Neuronal stem cell (in vitro differentiated cells): ENCODE data around the gene CFAP300.

Source experiments
- DNase-seq: peaks from one replicate; pipeline ENCODE4 v3.0.0-alpha.2; 2013; ENCODE audit warnings: low spot score
- H2AFZ ChIP-seq: one replicate; pipeline ENCODE4 v1.6.1; 2013; ENCODE audit warnings: mild to moderate bottlenecking, low read length, inconsistent platforms
- H2AK5ac ChIP-seq: 2 replicates; pipeline ENCODE4 v1.6.1; 2013; ENCODE audit warnings: low read depth, mild to moderate bottlenecking, inconsistent platforms, low read length, moderate library complexity, mixed read lengths
- H2BK120ac ChIP-seq: 2 replicates; pipeline ENCODE4 v1.6.1; 2013; ENCODE audit warnings: low read depth, mild to moderate bottlenecking, inconsistent platforms, low read length, moderate library complexity, mixed read lengths
- H2BK12ac ChIP-seq: one replicate; pipeline ENCODE4 v1.6.1; 2013; ENCODE audit warnings: low read length, inconsistent platforms
- H2BK15ac ChIP-seq: 2 replicates; pipeline ENCODE4 v1.6.1; 2013; ENCODE audit warnings: mild to moderate bottlenecking, low read length, inconsistent platforms, mixed read lengths
- H2BK5ac ChIP-seq: one replicate; pipeline ENCODE4 v1.6.1; 2013; ENCODE audit warnings: inconsistent platforms, mild to moderate bottlenecking, low read length, moderate library complexity
- H3K14ac ChIP-seq: one replicate; pipeline ENCODE4 v1.6.1; 2013; ENCODE audit warnings: low read length, inconsistent platforms
- H3K18ac ChIP-seq: 2 replicates; pipeline ENCODE4 v1.6.1; 2013; ENCODE audit warnings: low read length, inconsistent platforms
- H3K23ac ChIP-seq: 2 replicates; pipeline ENCODE4 v1.6.1; 2013; ENCODE audit warnings: low read depth, mild to moderate bottlenecking, mixed read lengths, low read length, inconsistent platforms; ENCODE audit not compliant: poor library complexity
- H3K27ac ChIP-seq: replicated peaks from 3 replicates; pipeline ENCODE4 v1.5.1; 2013; ENCODE audit warnings: low read length, inconsistent platforms
- H3K27me3 ChIP-seq, 3 experiments: 2 replicates each; pipeline ENCODE4 v1.6.1; 2013; ENCODE audit warnings: low read length in 3 of 3, mild to moderate bottlenecking in 2 of 3, inconsistent platforms in 1 of 3, low read depth in 1 of 3, mixed read lengths in 1 of 3, moderate library complexity in 1 of 3; ENCODE audit not compliant: control insufficient read depth in 3 of 3, insufficient read depth in 3 of 3
- H3K36me3 ChIP-seq, 2 donors: replicated peaks in 1 of 2; 2 replicates each; pipeline ENCODE4 v1.6.1; 2013; ENCODE audit warnings: low read length in 2 of 2; ENCODE audit not compliant: control insufficient read depth in 2 of 2, insufficient read depth in 2 of 2
- H3K4ac ChIP-seq: 2 replicates; pipeline ENCODE4 v1.6.1; 2013; ENCODE audit warnings: inconsistent platforms, mild to moderate bottlenecking, low read length, moderate library complexity
- H3K4me1 ChIP-seq, 2 donors: 1 replicate in 1 of 2; 2 replicates in 1 of 2; pipeline ENCODE4 v1.6.1; 2013; ENCODE audit warnings: low read length in 2 of 2, low read depth in 1 of 2; ENCODE audit not compliant: control insufficient read depth in 2 of 2, insufficient read depth in 1 of 2
- H3K4me2 ChIP-seq: one replicate; pipeline ENCODE4 v1.6.1; 2013; ENCODE audit warnings: mild to moderate bottlenecking, low read length, inconsistent platforms; ENCODE audit not compliant: insufficient read depth, poor library complexity, severe bottlenecking
- H3K4me3 ChIP-seq, 2 donors: 2 replicates each; pipeline ENCODE4 v1.5.1; 2013; ENCODE audit warnings: low read length in 2 of 2, mild to moderate bottlenecking in 2 of 2, inconsistent platforms in 1 of 2, moderate library complexity in 1 of 2
- H3K79me1 ChIP-seq: one replicate; pipeline ENCODE4 v1.6.1; 2013; ENCODE audit warnings: low read depth, mild to moderate bottlenecking, inconsistent platforms, low read length, moderate library complexity
- H3K9ac ChIP-seq: one replicate; pipeline ENCODE4 v1.6.1; 2013; ENCODE audit warnings: mild to moderate bottlenecking, low read depth, low read length, inconsistent platforms; ENCODE audit not compliant: poor library complexity
- H3K9me3 ChIP-seq, 2 donors: replicated peaks in 1 of 2; 2 replicates each; pipeline versions ENCODE3 to v1.6.1; 2013; ENCODE audit warnings: low read length in 2 of 2, mild to moderate bottlenecking in 2 of 2, inconsistent platforms in 1 of 2, low read depth in 1 of 2, mixed read lengths in 1 of 2, moderate library complexity in 1 of 2; ENCODE audit not compliant: control insufficient read depth in 2 of 2, insufficient read depth in 1 of 2
- H4K8ac ChIP-seq: one replicate; pipeline ENCODE4 v1.6.1; 2013; ENCODE audit warnings: low read depth, mild to moderate bottlenecking, inconsistent platforms, low read length, moderate library complexity
- H4K91ac ChIP-seq: one replicate; pipeline ENCODE4 v1.6.1; 2013; ENCODE audit warnings: low read length, low read depth, mild to moderate bottlenecking, inconsistent platforms; ENCODE audit not compliant: poor library complexity
- WGBS, 2 donors: extraction: QIAGEN DNeasy Blood & Tissue Kit; methylation state at CpG; one replicate each; pipeline ENCODE4 v1.1.7; 2013; ENCODE audit warnings: missing lambda C conversion rate in 2 of 2, mixed read lengths in 1 of 2; ENCODE audit not compliant: insufficient read length in 2 of 2, insufficient replicate concordance in 1 of 2; ENCODE audit errors: extremely low coverage in 2 of 2; 5-methylcytosine and 5-hydroxymethylcytosine counted together

CFAP300 gene

DNA sequence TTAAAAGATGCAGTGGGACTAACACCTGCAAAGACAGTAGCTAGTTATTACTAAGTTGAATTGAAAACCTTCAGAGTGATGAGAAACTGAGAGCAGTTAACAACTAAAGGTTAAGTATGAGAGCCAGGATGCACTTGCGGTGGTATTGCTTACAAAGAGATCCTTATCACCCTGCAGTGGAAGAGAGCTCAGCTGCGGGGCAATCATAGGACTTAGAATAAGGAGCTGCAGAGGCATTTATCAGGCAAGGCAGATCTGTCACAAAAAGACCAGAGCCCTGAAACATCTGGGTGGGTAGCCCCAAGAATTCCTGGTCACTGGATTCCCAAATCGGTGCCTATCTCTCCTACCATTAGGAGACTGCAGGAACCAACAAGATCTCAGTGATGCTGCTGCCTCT, 34.3 kb upstream of the CFAP300 start:
- H3K36me3 ChIP-seq = no peaks in the 10 kb centered on the region
- peaks cover 0 to 4% of the 10 kb centered on the region in 2 donors for H3K4me1 ChIP-seq
- no peak overlapping the region for H2BK12ac ChIP-seq
- H2AK5ac ChIP-seq = no peak overlapping the region
- no peaks in the 10 kb centered on the region for H3K79me1 ChIP-seq
- H2BK15ac ChIP-seq = no peak overlapping the region
- H3K4ac ChIP-seq = no peak overlapping the region
- H3K18ac ChIP-seq = no peak overlapping the region
- H3K14ac ChIP-seq = no peak overlapping the region
- H3K27ac ChIP-seq = no peak overlapping the region
- no peak overlapping the region for H4K91ac ChIP-seq
- no peak overlapping the region for H3K23ac ChIP-seq
- H3K27me3 ChIP-seq = peaks cover 0 to 10% (median 0%) of the 10 kb centered on the region in 3 experiments
- no peaks in the 10 kb centered on the region for H3K9me3 ChIP-seq
- WGBS, 2 donors = no CpG with 5 or more reads among the region's 3 CpGs
- no peak for DNase-seq
- H3K9ac ChIP-seq = no peak overlapping the region
- no peak overlapping the region for H2BK120ac ChIP-seq
- no peak overlapping the region for H2BK5ac ChIP-seq
- H3K4me2 ChIP-seq = no peak overlapping the region
- H2AFZ ChIP-seq = no peak overlapping the region
- H4K8ac ChIP-seq = no peak overlapping the region
- H3K4me3 ChIP-seq = no peak overlapping the region

DNA sequence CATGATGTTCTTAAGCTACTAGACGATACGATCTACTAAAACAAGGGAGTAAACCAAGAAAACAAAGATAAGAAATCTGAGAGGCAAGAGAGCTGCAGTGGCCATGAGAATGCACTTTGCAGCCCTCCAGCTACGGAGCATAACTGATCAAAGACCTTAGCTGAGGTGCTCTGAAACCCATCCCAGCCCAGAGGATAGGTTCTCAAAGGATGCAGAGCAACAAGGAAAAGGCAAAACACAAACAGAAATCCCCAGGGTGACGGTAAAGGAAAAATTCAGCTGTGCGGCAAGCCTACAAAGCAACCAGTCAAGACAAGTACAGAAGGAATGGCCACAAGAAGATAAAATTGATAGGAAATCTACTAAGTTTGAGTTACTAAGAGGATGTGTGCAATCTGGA, 32.5 kb upstream of the CFAP300 start:
- no peak overlapping the region for H3K4me3 ChIP-seq
- peaks cover 0 to 4% of the 10 kb centered on the region in 2 donors for H3K4me1 ChIP-seq
- peaks cover 0 to 10% (median 0%) of the 10 kb centered on the region in 3 experiments for H3K27me3 ChIP-seq
- H4K91ac ChIP-seq = no peak overlapping the region
- H3K9ac ChIP-seq = no peak overlapping the region
- no peaks in the 10 kb centered on the region for H3K9me3 ChIP-seq
- no peak for DNase-seq
- H3K36me3 ChIP-seq = no peaks in the 10 kb centered on the region
- no peak overlapping the region for H3K4ac ChIP-seq
- H2BK120ac ChIP-seq = no peak overlapping the region
- no peak overlapping the region for H2BK15ac ChIP-seq
- no peak overlapping the region for H2AK5ac ChIP-seq
- H3K4me2 ChIP-seq = no peak overlapping the region
- H3K23ac ChIP-seq = no peak overlapping the region
- no peak overlapping the region for H2BK12ac ChIP-seq
- H2AFZ ChIP-seq = no peak overlapping the region
- H3K18ac ChIP-seq = no peak overlapping the region
- no peak overlapping the region for H3K14ac ChIP-seq
- no peak overlapping the region for H3K27ac ChIP-seq
- no peak overlapping the region for H2BK5ac ChIP-seq
- WGBS, 2 donors = no CpG with 5 or more reads among the region's 5 CpGs
- no peaks in the 10 kb centered on the region for H3K79me1 ChIP-seq
- no peak overlapping the region for H4K8ac ChIP-seq

DNA sequence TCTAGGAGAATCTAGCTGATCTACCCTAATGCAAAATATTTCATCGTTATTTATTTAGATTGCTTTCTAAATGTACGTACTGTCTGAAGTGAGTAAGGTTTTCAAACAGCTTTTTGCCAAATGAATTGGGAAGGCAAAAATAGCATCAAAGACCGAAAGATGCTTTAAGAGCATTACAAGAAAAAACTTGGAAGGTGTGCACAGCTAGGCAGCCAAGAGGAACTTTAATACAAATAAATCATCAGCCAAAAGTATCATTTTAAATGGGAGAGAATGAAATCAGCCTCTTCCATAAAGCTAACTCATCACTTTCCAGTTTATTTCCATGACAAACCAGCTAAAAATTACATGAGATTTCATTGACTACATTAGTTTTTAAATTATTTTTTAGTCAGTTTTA, 30.2 kb upstream of the CFAP300 start:
- H2BK15ac ChIP-seq = no peak overlapping the region
- H3K14ac ChIP-seq = no peak overlapping the region
- H3K18ac ChIP-seq = no peak overlapping the region
- H4K91ac ChIP-seq = no peak overlapping the region
- H3K4me1 ChIP-seq = no peaks in the 10 kb centered on the region
- no peaks in the 10 kb centered on the region for H3K36me3 ChIP-seq
- H3K79me1 ChIP-seq = no peaks in the 10 kb centered on the region
- no peak overlapping the region for H2BK120ac ChIP-seq
- no peak overlapping the region for H2BK12ac ChIP-seq
- no peak overlapping the region for H4K8ac ChIP-seq
- no peak overlapping the region for H3K9ac ChIP-seq
- H3K9me3 ChIP-seq = no peaks in the 10 kb centered on the region
- no peak overlapping the region for H2AK5ac ChIP-seq
- H3K4me2 ChIP-seq = no peak overlapping the region
- no peak overlapping the region for H2BK5ac ChIP-seq
- no peak overlapping the region for H3K27ac ChIP-seq
- H2AFZ ChIP-seq = no peak overlapping the region
- no CpG with 5 or more reads among the region's 3 CpGs for WGBS, 2 donors
- no peak overlapping the region for H3K4ac ChIP-seq
- H3K4me3 ChIP-seq = no peak overlapping the region
- H3K27me3 ChIP-seq = no peaks in the 10 kb centered on the region
- DNase-seq = no peak
- H3K23ac ChIP-seq = no peak overlapping the region

DNA sequence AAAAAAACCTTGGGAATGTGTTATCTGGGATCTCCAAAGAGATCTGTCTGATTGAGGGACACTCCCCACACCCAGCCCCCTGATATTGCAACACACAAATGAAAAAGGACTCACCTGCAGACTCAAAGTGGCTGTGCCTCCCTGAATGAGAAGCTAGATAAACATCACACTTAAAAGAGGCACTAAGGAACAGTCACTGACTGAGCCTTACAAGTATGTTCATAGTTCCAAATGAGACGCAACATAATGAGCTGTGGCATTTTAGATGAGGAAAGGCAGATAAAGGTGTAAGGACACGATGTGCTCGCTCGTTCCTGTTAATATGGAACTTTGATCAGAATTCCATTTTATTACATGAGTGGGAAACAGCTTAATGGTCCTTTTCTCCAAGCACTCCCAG, 21.0 kb upstream of the CFAP300 start:
- H3K23ac ChIP-seq = no peak overlapping the region
- H3K18ac ChIP-seq = no peak overlapping the region

More for the DNA sequence above, 21.0 kb upstream of the CFAP300 start:
- Histone ChIP-seq H3K4me1 (no peaks in the 10 kb centered on the region), H3K4me3 (no peak overlapping the region), H2AK5ac (no peak overlapping the region), H2BK5ac (no peak overlapping the region), H4K91ac (no peak overlapping the region), H2AFZ (no peak overlapping the region), H3K9me3 (no peaks in the 10 kb centered on the region), H3K27ac (no peak overlapping the region), H2BK12ac (no peak overlapping the region), H3K9ac (no peak overlapping the region), H2BK15ac (no peak overlapping the region), H3K14ac (no peak overlapping the region), H3K79me1 (no peaks in the 10 kb centered on the region), H3K27me3 (peaks cover 0 to 3% (median 0%) of the 10 kb centered on the region in 3 experiments), H3K36me3 (no peaks in the 10 kb centered on the region), H3K4ac (no peak overlapping the region), H4K8ac (no peak overlapping the region), H3K4me2 (no peak overlapping the region), H2BK120ac (no peak overlapping the region)
- DNase-seq = no peak
- no CpG with 5 or more reads among the region's 4 CpGs for WGBS, 2 donors
